ENCODE results near the gene HOXA4.
A peak's percentile ranks its signal among the peaks of the same experiment; 100 is the strongest.

- TF ChIP-seq CTCF (IDR thresholded peaks at IDR 0.05) (peak in 5 of 7 experiments; percentile 13 to 42 (median 28)), POLR2A (IDR thresholded peaks at IDR 0.05) (peak in 2 of 3 donors; percentile 34 to 42)
Measured at GRCh38 chr7:27143023-27143949, 12.7 kb upstream of the HOXA4 start, which contains the start of gene HOXA5.

All from body of pancreas (tissue), 4 donors.